ENCODE results near the gene LIPT2. TPM values are rescaled to one million over a fixed set of nuclear protein-coding genes. Genes with fewer than 3 reads are reported as not detected.

Gene LIPT2
- polyA plus RNA-seq, 1 of the 3 experiments (the other 2 are of a cell fraction), result 4.6 TPM

DNA sequence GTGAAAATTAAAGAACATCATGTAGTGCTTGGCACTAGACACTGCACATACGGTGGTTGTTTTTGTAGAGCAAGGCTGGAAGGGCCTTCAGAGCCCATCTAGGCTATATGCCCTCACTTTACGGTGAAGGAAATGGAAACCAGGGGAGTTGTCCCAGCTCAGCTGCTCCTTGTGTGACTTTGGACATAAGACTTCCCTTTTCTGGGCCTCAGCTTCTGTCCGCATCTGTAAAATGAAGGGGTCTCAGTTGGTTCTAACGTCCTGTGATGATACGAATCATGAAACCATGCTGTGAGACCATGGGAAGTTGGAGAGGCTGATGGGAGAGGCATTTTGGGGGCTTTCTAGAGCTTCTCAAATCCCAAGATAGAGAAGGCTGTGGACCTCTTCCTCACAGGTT, 30.9 kb downstream of the LIPT2 start:
- no peaks in the 10 kb centered on the region for H3K36me3 ChIP-seq (replicated peaks in 1 of 2; ENCODE audit: control insufficient read depth in 1 of 2, insufficient read depth in 2 of 2, low read length in 1 of 2)
- H4K20me1 ChIP-seq (ENCODE audit: insufficient read depth), result no peaks in the 10 kb centered on the region
- WGBS (ENCODE audit: low lambda C conversion rate), result 74% methylated on average over 5 of the region's 5 CpGs
- CTCF ChIA-PET, result interaction anchor here (0.8 to 3.6 kb wide), 6 partner anchors 10 to 207 kb away, joined by 3 to 40 read pairs (median 8); partner anchors contain the start of gene LIPT2
- H3K4me1 ChIP-seq (ENCODE audit: control insufficient read depth in 1 of 2, insufficient read depth in 2 of 2, low read depth in 1 of 2, low read length in 1 of 2), result no peaks in the 10 kb centered on the region
- no peaks in the 10 kb centered on the region for H3K9me3 ChIP-seq
- no peak overlapping the region for H3K27ac ChIP-seq (ENCODE audit: low read depth in 2 of 2, low read length in 1 of 2)
- H2AFZ ChIP-seq (ENCODE audit: low read depth), result no peak overlapping the region
- H3K9ac ChIP-seq, result no peak overlapping the region
- TF ChIP-seq, protein P1, sequence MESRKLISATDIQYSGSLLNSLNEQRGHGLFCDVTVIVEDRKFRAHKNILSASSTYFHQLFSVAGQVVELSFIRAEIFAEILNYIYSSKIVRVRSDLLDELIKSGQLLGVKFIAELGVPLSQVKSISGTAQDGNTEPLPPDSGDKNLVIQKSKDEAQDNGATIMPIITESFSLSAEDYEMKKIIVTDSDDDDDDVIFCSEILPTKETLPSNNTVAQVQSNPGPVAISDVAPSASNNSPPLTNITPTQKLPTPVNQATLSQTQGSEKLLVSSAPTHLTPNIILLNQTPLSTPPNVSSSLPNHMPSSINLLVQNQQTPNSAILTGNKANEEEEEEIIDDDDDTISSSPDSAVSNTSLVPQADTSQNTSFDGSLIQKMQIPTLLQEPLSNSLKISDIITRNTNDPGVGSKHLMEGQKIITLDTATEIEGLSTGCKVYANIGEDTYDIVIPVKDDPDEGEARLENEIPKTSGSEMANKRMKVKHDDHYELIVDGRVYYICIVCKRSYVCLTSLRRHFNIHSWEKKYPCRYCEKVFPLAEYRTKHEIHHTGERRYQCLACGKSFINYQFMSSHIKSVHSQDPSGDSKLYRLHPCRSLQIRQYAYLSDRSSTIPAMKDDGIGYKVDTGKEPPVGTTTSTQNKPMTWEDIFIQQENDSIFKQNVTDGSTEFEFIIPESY (IDR thresholded peaks at IDR 0.05; ENCODE audit: borderline replicate concordance, low read depth), result no peak
- TF ChIP-seq, protein P2, sequence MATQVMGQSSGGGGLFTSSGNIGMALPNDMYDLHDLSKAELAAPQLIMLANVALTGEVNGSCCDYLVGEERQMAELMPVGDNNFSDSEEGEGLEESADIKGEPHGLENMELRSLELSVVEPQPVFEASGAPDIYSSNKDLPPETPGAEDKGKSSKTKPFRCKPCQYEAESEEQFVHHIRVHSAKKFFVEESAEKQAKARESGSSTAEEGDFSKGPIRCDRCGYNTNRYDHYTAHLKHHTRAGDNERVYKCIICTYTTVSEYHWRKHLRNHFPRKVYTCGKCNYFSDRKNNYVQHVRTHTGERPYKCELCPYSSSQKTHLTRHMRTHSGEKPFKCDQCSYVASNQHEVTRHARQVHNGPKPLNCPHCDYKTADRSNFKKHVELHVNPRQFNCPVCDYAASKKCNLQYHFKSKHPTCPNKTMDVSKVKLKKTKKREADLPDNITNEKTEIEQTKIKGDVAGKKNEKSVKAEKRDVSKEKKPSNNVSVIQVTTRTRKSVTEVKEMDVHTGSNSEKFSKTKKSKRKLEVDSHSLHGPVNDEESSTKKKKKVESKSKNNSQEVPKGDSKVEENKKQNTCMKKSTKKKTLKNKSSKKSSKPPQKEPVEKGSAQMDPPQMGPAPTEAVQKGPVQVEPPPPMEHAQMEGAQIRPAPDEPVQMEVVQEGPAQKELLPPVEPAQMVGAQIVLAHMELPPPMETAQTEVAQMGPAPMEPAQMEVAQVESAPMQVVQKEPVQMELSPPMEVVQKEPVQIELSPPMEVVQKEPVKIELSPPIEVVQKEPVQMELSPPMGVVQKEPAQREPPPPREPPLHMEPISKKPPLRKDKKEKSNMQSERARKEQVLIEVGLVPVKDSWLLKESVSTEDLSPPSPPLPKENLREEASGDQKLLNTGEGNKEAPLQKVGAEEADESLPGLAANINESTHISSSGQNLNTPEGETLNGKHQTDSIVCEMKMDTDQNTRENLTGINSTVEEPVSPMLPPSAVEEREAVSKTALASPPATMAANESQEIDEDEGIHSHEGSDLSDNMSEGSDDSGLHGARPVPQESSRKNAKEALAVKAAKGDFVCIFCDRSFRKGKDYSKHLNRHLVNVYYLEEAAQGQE (IDR thresholded peaks at IDR 0.05; ENCODE audit: low read depth, low read length), result no peak
- TF ChIP-seq EP300 (IDR thresholded peaks at IDR 0.05; ENCODE audit: borderline replicate concordance in 1 of 2, low read depth in 1 of 2, low read length in 1 of 2) (no peak), RCOR1 (IDR thresholded peaks at IDR 0.05; ENCODE audit: low read length) (no peak), POLR2AphosphoS5 (IDR thresholded peaks at IDR 0.05; ENCODE audit: low read depth, low read length) (no peak), SMC3 (IDR thresholded peaks at IDR 0.05; ENCODE audit: low read depth, low read length) (no peak), MXI1 (IDR thresholded peaks at IDR 0.05; ENCODE audit: low read depth, low read length) (no peak)
- TF ChIP-seq, protein P3, sequence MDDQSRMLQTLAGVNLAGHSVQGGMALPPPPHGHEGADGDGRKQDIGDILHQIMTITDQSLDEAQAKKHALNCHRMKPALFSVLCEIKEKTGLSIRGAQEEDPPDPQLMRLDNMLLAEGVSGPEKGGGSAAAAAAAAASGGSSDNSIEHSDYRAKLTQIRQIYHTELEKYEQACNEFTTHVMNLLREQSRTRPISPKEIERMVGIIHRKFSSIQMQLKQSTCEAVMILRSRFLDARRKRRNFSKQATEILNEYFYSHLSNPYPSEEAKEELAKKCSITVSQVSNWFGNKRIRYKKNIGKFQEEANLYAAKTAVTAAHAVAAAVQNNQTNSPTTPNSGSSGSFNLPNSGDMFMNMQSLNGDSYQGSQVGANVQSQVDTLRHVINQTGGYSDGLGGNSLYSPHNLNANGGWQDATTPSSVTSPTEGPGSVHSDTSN (IDR thresholded peaks at IDR 0.05), result no peak
- no peaks in the 10 kb centered on the region for H3K79me2 ChIP-seq (ENCODE audit: insufficient read depth)
- DNase-seq, result no peak
- H3F3A ChIP-seq (replicated peaks; ENCODE audit: insufficient read depth), result no peaks in the 10 kb centered on the region
- H3K4me3 ChIP-seq (ENCODE audit: low read depth in 2 of 2, low read length in 1 of 2), result no peak overlapping the region
- POLR2A ChIA-PET, result no interaction called here
- no peak overlapping the region for H3K4me2 ChIP-seq
- H3K9me2 ChIP-seq, result no peaks in the 10 kb centered on the region
- no peaks in the 10 kb centered on the region; the same call in 1 of the 2 replicates for H3K27me3 ChIP-seq (ENCODE audit: insufficient read depth)

DNA sequence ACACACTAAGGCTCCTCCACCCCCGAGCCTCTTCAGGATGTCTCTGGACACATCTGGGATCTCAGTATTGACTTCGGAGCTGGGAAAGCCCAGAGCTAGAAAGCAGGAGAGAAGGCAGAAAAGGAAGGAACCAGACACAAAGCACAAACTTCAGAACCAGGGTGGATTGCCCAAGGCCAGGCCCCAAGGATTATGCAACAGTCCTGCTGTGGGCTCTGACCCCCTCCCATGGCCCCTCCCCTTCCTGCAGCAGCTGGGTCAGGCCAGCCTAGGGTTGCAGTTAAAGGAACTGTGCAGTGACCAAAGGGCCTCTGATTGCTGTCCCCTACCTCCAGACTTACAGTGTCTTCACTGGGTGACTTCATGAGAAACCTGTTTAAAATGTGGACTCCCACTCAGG, 31.5 kb downstream of the LIPT2 start:
- no peak overlapping the region for H3K4me3 ChIP-seq (ENCODE audit: low read depth in 2 of 2, low read length in 1 of 2)
- no peaks in the 10 kb centered on the region for H3K79me2 ChIP-seq (ENCODE audit: insufficient read depth)
- POLR2A ChIA-PET, result no interaction called here
- no peaks in the 10 kb centered on the region for H4K20me1 ChIP-seq (ENCODE audit: insufficient read depth)
- no peak for DNase-seq
- WGBS (ENCODE audit: low lambda C conversion rate), result 69% methylated on average over 2 of the region's 2 CpGs
- no peak overlapping the region for H3K4me2 ChIP-seq
- no peaks in the 10 kb centered on the region for H3F3A ChIP-seq (replicated peaks; ENCODE audit: insufficient read depth)
- no peaks in the 10 kb centered on the region for H3K9me3 ChIP-seq
- H3K36me3 ChIP-seq (replicated peaks in 1 of 2; ENCODE audit: control insufficient read depth in 1 of 2, insufficient read depth in 2 of 2, low read length in 1 of 2), result no peaks in the 10 kb centered on the region
- no peak overlapping the region for H3K9ac ChIP-seq
- CTCF ChIA-PET, result interaction anchor here (0.9 to 3.6 kb wide), 7 partner anchors 10 to 206 kb away, joined by 3 to 40 read pairs (median 4); no protein-coding TSS in a partner anchor
- H2AFZ ChIP-seq (ENCODE audit: low read depth), result no peak overlapping the region
- H3K27ac ChIP-seq (ENCODE audit: low read depth in 2 of 2, low read length in 1 of 2), result no peak overlapping the region
- H3K4me1 ChIP-seq (ENCODE audit: control insufficient read depth in 1 of 2, insufficient read depth in 2 of 2, low read depth in 1 of 2, low read length in 1 of 2), result no peaks in the 10 kb centered on the region
- no peaks in the 10 kb centered on the region for H3K9me2 ChIP-seq
- no peaks in the 10 kb centered on the region; the same call in 1 of the 2 replicates for H3K27me3 ChIP-seq (ENCODE audit: insufficient read depth)
- TF ChIP-seq POLR2AphosphoS5 (IDR thresholded peaks at IDR 0.05; ENCODE audit: low read depth, low read length) (no peak), EP300 (IDR thresholded peaks at IDR 0.05; ENCODE audit: borderline replicate concordance in 1 of 2, low read depth in 1 of 2, low read length in 1 of 2) (no peak), RXRA (IDR thresholded peaks at IDR 0.05; ENCODE audit: borderline replicate concordance, low read depth) (no peak), FOXJ3 (CRISPR knock-in tag; IDR thresholded peaks at IDR 0.05) (no peak), RCOR1 (IDR thresholded peaks at IDR 0.05; ENCODE audit: low read length) (no peak), CHD2 (IDR thresholded peaks at IDR 0.05; ENCODE audit: low read length, partially characterized antibody) (no peak), TEAD4 (IDR thresholded peaks at IDR 0.05; ENCODE audit: borderline replicate concordance, insufficient read depth) (no peak)
- TF ChIP-seq, protein P1 (IDR thresholded peaks at IDR 0.05; ENCODE audit: borderline replicate concordance, low read depth), result no peak
- TF ChIP-seq, protein P4, sequence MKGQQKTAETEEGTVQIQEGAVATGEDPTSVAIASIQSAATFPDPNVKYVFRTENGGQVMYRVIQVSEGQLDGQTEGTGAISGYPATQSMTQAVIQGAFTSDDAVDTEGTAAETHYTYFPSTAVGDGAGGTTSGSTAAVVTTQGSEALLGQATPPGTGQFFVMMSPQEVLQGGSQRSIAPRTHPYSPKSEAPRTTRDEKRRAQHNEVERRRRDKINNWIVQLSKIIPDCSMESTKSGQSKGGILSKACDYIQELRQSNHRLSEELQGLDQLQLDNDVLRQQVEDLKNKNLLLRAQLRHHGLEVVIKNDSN (IDR thresholded peaks at IDR 0.05; ENCODE audit: borderline replicate concordance, low read depth), result no peak
- TF ChIP-seq, protein P5, sequence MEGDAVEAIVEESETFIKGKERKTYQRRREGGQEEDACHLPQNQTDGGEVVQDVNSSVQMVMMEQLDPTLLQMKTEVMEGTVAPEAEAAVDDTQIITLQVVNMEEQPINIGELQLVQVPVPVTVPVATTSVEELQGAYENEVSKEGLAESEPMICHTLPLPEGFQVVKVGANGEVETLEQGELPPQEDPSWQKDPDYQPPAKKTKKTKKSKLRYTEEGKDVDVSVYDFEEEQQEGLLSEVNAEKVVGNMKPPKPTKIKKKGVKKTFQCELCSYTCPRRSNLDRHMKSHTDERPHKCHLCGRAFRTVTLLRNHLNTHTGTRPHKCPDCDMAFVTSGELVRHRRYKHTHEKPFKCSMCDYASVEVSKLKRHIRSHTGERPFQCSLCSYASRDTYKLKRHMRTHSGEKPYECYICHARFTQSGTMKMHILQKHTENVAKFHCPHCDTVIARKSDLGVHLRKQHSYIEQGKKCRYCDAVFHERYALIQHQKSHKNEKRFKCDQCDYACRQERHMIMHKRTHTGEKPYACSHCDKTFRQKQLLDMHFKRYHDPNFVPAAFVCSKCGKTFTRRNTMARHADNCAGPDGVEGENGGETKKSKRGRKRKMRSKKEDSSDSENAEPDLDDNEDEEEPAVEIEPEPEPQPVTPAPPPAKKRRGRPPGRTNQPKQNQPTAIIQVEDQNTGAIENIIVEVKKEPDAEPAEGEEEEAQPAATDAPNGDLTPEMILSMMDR (IDR thresholded peaks at IDR 0.05), result no peak
